Fibroblast of skin of left quadriceps (primary cell): ENCODE data around the gene MSMO1.
"Not testable (repeated sequence)": the region's sequence is repeated elsewhere in the genome, so short reads cannot be mapped to it uniquely, and the experiment has no call there.

Source experiments
- DNase-seq, 2 experiments: peaks; one replicate each; pipeline ENCODE4 v3.0.0-alpha.2; 2013; ENCODE audit warnings: low read depth in 2 of 2

The MSMO1 gene

DNA sequence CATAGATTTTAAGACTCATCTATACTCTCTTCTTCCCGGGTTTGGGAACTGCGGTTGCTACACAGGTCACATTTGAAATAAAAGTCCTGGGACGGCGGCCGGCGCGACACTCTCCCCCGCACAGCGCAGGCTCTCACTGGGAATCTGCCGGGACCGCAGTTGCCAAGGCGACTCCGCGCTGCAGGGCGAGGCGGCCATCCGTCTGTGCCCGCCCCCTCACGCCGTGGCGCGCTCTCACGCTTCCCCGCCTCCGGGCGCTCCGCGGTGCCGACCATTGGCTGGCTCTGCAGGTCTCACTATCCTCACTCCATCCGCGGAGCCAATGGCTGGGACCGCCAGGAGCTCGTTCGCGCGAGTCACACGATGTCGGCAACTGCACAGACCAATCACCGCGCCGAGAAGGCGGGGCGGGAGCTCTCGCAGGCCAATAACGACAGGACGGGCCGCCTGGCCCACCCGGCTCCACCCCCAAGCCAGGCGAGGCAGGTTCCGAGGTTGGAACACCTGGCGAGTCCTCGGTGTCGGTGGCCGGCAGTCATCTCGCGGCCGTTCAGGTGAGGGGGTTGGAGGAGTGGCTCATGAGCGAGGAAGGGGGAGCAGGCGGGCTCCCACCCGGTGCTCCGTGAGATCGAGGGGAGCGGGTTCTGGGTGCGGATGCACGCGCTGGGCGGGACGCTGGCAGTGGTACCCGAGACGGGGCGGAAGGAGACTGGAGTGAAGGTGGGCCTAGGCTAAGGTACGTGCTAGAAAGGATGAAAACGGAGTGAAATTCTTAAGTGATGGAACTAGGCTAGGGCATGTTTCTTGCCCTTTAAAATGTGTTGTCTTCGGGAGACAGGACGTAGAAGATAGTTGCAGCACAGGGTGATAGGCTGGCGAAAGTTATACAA is at the start of gene MSMO1:
TSS of gene MSMO1 (plus strand) at position 459 of the 890 bp plus-strand sequence. CDS start 5,702 bp downstream, outside the sequence.
- peak; percentile 98 for DNase-seq

DNA sequence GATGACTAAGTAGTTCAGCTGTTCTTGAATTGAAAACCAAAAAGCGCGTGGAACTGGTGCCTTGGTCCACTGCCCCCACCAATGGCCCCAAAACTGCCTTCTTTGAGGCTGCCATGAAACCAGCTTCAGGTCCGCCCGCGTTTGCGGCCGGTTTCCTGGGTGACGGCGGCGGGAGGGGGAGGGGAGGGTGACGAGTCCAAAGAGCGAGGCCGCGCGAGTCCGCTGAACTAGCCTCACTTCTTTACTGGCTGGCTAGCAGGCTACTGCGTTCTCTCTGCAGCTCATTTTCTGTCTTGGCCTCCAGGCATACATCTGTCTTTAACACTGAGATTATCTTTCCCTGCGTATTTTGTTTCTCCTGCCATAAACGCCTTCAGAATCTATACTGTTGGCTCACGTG is 47.9 kb upstream of the MSMO1 start:
- DNase-seq = not testable (repeated sequence)

DNA sequence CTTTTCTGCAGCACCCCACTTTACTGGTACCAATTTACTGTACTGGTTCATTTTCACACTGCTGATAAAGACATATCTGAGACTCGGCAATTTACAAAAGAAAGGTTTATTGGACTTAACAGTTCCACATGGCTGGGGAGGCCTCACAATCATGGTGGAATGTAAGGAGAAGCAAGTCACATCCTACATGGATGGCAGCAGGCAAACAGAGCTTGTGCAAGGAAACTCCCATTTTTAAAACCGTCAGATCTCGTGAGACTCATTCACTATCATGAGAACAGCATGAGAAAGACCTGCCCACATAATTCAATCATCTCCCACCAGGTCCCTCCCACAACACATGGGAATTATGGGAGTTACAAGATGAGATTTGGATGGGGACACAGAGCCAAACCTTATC is 42.8 kb upstream of the MSMO1 start:
- DNase-seq = not testable (repeated sequence)

DNA sequence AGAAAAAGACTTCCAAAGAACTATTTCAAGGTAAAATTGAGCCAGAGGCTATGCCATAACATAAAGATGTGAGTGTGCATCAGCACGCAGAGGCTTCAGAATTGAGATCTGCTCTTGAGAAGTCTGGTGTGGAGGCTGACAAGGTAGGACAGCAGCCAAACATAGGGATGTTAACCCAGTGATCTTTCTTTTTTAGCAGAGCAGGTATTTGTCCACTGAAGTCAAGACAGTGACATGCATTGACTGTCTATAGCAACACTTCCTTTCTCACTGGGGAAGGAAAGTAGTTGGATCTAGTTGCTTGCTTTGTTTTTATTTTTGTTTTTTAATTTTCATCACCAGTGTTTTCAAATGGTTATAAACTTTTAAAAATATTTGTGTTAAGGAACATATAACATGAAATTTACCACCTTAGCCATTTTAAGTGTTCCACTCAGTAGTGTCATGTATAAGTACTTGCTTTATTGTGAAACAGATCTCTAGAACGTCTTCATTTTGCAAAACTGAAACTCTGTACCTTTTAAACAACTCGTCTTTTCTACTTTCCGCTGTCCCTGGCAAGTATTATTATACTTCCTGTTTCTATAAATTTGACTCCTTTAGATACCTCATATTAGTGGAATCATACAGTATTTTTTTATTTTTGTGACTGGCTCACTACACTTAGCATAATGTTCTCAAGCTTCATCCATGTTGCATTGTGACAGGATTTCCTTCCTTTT is 40.7 kb upstream of the MSMO1 start:
- DNase-seq = not testable (repeated sequence)

DNA sequence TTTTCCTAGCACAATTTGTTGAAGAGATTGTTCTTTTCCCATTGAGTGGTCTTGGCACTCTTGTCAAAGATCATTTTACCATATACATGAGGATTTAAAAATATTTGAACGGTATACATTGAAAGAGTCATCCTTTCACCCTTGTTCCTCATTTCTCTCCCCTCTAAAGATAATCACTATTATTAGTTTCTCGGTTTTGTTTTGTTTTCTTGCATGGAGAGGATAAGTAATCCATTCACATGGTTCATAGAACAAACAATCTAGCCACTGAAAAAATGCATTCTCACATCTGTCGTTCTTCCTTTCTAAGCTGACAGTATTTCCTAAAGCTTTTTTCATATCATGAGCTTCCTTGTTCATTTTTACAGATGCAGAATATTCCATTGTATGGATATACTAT is 39.2 kb upstream of the MSMO1 start:
- no peak for DNase-seq

DNA sequence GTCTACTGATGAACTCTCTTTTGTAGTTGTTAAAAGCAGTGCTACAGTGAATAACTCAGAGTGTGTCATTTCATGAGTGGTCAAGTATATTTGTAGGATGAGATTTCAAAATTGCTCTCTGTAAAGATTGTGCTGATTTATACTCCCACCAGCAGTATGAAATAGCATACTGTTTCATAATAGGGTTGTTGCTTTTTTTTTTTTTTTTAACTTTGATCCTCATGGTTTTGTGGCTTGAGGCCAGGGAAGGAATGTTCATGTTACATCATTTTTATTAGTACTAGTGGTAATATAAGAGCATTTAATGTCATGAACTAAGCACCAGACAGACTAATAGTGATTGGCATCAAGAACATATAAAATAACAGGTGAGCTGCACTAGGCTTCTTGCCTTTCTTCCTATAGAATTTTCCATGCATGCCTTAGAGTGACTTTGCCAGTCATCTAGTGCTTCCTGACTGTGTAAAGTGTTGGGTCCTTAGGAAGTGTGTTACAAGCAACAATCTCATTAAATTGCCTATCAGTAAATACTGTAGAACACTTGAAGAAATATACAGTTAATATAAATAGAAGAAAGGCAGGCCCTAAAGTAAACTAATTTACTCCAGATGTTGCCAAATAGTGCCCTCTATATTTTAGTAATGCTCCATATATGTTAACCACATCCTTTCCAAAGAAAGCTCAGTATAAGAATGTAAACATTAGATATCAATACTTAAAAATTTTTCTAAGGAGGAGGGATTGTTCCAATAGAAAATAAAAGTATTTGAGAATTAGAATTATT is 38.6 kb upstream of the MSMO1 start:
- DNase-seq = peak; percentile 67 to 74

DNA sequence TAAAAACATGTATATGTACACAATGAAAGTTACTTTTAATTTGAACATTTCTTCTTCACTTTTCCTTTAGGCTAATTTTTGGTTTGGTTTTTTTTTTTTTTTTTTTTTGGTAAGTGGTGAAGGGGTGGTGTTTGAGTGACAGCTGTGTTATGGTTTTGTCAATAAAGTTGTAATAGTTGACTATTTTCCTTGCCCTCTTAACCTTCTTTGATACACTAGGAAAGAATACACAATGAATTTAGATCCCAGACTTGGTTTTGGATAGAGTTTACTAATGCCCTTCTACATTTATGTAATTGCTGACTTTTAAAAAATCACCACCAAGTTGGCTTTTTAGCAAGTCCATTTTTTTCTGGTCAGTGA is 38.1 kb upstream of the MSMO1 start:
- DNase-seq = no peak

DNA sequence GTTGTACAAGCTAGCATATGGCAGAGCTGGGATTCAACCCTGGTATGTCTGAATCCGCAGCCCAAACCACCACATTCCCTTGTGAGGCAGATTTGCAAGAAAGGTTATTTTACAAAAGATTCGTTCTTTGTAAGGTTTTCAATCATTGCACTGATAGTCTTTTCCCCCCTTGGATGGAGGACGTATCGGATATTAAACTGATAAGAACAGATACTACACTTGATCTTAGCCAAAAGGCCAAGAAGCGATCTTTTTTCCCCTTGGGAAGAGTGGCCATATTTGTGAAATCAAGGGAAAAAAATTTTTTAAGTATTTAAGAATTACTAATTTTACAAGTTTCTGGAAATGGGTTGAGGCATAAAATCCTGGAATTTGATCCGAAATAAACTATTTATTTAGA is 34.4 kb upstream of the MSMO1 start:
- no peak for DNase-seq

DNA sequence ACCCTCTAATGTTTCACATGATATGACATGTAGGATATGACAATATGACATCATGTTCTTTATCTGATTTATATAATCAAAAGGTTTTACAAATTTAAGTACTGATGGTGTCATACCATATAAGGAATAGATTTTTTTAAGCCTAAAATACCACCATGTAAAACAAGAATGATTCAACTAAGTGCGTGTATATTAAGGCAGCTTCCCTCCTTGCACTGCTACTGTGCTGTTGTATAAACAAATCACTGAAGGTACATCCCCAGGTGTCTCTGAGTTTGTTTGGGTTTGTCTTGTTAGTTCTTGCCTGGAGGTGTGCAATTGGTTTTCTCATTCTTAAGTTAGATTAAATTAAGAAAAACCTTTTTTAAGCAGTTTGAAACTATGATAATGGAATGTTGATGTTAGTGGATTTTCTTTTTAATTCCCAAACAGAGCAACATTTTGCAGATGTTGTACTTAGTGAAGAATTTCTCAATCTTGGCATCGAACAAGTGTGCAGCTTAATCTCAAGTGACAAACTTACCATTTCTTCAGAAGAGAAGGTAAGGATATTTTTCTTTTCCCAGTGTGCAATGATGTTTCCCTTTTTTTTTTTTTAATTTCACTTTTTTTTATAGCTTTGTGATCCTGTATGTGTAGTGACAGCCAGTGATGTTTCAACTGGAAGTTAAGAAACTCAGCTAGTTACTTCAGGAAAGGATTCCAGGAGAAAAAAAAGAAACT is 33.4 kb upstream of the MSMO1 start:
- no peak for DNase-seq

DNA sequence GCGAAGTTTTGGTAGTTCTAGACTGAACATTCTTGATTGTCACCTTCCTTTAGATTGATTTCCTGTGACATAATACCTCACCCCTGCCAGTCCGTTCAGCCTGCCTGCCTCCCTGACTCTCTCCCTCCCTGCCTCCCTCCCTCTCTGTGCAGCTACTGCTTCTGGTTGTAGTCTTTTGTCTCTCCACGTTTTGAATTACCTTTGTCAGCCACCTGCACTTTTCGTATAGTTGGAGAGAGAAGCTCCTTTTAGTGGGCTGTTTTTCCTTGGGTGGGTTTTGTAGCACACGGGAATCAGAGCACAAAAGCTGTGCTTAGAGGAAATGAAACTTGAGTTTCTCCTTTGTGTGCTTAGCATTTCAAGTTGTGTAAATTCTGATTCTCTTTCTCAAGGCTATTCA is 32.6 kb upstream of the MSMO1 start:
- no peak for DNase-seq

DNA sequence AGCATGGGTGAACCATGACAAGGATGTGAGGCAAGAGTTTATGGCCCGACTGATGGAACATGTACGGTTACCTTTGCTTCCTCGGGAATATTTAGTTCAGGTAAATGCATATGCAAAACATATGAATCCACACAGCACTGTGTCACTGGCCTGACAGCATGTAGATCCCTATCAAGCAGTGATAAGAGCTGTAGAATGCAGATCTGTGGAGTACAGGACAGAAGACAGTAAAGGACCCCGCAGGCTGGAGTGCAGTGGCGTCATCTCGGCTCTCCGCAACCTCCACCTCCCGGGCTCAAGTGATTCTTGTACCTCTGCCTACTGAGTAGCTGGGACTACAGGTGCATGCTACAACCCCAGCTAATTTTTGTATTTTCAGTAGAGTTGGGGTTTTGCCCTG is 29.8 kb upstream of the MSMO1 start:
- no peak for DNase-seq

DNA sequence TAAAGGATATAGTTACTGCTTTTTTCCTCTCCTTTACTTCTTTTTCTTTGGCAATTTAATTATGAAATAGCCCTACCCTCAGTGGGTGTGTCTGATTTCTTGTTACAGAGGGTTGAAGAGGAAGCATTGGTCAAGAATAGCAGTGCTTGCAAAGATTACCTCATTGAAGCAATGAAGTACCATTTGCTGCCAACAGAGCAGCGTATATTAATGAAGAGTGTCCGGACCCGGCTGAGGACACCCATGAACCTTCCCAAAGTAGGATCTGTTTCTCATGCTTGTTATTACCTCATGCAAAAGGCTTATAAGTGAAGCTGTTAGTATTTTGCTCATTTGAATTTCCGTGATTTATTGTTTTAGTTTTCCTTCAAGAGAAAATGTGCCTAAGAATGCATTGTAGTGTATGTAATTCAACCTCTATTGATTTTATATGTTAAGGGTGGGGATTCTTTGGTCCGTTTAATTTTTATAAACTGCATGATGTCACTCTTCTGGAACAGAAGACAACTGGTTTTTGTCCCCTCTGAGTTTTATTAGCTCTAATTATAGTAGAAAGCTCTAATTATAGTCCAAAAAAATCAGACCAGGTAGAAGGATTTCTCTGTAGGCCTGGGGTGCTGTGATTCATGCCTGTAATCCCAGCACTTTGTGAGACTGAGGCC is 27.9 kb upstream of the MSMO1 start:
- no peak for DNase-seq

DNA sequence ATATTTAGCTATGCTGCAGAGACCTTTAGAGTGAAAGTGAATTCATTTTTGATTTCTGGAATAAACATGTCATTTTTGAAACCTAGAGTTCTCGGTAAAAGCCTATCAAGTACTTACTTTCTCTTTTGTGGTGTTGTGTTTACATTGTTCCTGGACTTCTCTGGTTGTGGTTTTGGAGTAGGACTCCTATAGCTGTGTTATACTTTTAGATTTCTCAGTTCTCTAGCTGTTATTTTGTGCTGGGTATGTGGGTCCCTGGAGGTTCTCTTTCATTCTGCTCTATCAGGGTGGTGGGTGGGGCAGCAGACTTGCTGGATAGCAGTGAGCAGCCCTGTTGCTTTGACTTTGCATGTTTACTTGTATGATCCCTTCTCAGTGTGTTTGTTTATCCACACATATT is 25.6 kb upstream of the MSMO1 start:
- DNase-seq = no peak

DNA sequence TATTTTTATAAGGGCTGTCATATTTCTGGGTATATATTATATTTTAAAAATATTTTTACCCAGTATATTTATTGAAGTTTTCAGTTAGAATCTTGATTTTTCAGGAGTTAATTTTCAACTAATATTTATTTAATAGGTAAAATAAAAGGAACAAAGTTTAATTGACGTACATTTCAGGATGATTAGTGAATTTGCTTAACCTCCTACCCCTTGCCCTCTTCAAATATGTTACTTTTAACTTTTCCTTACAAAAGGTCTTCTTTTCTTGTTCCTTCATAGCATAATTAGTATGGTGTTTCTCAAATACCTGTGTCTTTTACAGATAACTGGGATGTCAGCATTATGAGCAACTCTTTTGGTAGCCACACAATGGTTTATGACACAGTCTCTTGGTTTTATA is 24.8 kb upstream of the MSMO1 start:
- no peak for DNase-seq

DNA sequence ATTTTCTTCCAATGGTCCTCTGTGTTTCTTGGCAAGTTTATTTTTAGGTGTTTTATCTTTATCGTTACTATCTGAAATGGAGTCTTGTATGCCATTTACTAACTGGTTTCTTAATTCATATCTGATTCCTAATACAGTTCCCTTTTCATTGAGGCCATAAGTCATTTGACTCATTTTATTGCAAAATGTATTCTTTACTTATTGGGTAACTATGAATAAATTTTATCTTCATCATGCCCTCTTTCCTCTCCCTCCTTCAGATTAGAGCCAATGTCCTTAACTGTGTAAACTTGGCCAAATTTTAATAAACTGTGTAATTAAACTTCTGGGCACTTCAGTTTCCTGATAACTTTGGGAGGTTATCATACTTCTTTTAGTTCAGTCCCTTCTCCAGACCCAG is 19.3 kb upstream of the MSMO1 start:
- DNase-seq = no peak

DNA sequence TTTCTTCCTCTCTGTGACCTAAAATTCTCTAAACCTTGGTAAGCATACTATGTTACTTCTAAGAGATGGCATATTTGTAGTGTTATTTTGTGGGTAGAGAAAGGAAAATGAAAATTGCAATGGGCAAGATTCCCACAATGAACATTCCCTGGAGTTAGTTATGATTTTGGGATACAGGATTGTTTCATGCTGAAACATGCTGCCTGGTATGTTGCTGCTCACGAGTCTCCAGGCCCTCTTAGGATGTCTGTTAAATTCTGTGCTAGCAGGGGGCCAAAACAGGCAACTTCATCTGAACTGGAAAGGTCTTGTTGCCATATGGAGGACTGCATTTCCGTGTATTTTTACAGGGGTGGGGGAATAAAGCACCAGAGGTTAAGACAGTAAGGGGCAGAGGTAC is 18.9 kb upstream of the MSMO1 start:
- no peak for DNase-seq

DNA sequence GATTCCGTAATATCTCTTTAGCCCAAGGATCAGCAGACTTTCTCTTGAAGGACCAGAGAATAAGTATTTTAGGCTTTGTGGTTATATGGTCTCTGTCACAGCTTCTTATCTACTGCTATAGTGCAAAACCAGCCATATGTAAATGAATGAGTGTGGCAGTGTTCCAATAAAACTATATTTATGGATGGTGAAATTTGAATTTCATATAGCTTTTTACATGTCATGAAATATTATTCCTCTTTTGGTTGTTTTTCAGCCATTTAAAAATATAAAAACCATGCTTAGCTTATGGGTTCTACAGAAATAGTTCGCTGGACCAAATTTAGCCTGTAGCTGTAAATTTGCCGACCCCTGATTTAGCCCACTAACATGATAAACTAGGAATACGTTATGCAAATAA is 18.0 kb upstream of the MSMO1 start:
- DNase-seq = no peak

DNA sequence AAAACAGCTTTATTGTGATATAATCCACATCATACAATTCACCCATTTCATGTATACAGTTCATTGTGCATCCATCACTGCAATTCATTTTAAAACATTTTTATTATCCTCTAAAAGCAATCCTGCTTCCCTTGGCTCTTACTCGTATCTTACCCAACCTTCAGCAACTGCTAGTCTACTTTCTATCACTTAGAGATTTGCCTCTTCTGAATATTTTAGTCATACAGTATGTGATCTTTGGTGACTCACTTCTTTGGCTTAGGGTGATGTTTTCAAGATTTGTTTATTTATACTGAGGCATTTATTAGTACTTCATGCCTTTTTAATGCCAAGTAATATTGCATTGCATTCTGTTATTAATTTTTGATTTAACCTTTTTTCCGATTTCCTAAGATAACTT is 15.0 kb upstream of the MSMO1 start:
- DNase-seq = no peak

DNA sequence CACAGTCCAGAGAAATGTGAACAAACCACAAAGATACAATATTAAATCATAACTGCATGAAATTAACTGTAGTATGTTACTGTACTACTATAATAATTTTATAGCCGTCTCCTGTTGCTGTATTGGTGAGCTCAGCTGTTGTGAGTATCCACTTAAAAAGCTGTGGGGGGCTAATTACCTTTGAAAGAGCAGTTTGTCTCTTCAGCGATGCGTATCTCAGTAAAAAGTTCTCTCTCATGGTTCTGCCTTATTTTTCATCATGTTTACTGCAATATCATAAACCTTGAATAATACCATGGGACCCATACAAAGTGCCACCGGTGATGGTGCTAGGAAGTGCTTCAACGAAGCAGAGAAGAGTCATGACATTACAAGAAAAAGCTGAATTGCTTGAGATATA is 8.4 kb upstream of the MSMO1 start:
- DNase-seq = no peak

DNA sequence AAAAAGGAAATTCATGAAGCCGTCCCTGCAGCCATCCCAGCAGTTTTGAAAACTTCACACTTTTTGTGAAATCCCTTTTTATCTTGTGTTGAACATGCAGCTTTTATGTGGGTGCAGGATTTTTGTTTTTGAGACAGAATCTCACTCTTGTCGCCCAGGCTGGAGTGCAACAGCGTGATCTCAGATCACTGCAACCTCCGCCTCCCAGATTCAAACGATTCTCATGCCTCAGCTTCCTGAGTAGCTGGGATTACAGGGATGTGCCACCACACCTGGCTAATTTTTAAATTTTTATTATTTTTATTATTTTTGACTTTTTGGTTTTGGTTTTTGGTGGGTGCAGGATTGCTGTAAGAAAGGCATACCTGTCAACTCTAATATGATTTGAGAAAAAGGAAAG is 8.0 kb upstream of the MSMO1 start:
- DNase-seq = no peak

DNA sequence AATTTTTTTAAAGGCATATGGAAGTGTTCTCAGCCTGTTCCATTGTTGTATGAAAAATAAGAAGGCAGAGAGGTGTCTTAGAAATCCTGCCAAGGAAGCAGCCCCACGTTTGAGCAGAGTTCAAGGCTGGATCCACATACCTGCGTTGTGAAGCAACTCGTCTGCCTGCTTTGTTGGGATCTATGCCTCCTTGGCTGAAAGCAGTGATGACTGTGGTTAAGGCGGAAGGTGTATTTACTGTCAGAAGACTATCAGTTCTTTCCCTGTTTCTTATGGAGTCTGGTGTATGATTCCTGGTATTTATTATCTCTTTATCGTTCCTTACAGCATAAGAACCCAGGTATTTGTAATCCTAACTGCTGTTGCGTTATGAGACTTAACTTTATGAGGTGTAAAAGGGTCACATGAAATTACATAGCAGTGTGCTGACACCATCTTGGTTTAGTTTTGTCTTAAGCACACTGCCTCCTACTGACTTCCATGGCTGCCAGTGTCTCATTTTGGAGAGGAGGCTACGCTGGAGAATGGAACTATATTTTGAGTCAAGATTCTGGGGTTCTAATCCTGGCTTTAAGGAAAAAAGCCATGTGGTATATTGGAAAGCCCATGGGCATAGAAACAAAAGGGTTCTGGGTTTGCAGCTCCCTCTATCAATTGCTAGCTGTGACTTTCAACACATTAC is 3.1 kb upstream of the MSMO1 start:
- no peak for DNase-seq
